Nephron (organoid): ENCODE results near the gene KATNB1.

ENCODE experiments used
- H3K27ac Mint-ChIP-seq, 3 experiments: 2 replicates each; pipeline ENCODE4 v1.8.0; 2020; ENCODE audit warnings: mixed read lengths in 3 of 3, mild to moderate bottlenecking in 2 of 3, moderate library complexity in 1 of 3
- H3K27me3 Mint-ChIP-seq: 2 replicates; pipeline ENCODE4 v1.8.0; 2021; ENCODE audit warnings: low read depth, mild to moderate bottlenecking, moderate library complexity, mixed read lengths
- H3K36me3 Mint-ChIP-seq: 2 replicates; pipeline ENCODE4 v1.8.0; 2020; ENCODE audit warnings: low read depth, mixed read lengths
- H3K4me1 Mint-ChIP-seq: 2 replicates; pipeline ENCODE4 v1.8.0; 2020; ENCODE audit warnings: mixed read lengths
- H3K4me3 Mint-ChIP-seq, 3 experiments: 2 replicates each; pipeline ENCODE4 v1.8.0; 2020; ENCODE audit warnings: mild to moderate bottlenecking in 3 of 3, mixed read lengths in 3 of 3, moderate library complexity in 2 of 3
- H3K9me3 Mint-ChIP-seq: 2 replicates; pipeline ENCODE4 v1.8.0; 2020; ENCODE audit warnings: mixed read lengths
- CTCF ChIP-seq, 3 experiments: fragments of 200-600 bp; sonication (generic); IDR thresholded peaks; one replicate each; pipeline ENCODE4 v1.5.0; 2021; ENCODE audit warnings: antibody characterized with exemption in 3 of 3; ENCODE audit not compliant: unreplicated experiment in 3 of 3

The KATNB1 gene

DNA sequence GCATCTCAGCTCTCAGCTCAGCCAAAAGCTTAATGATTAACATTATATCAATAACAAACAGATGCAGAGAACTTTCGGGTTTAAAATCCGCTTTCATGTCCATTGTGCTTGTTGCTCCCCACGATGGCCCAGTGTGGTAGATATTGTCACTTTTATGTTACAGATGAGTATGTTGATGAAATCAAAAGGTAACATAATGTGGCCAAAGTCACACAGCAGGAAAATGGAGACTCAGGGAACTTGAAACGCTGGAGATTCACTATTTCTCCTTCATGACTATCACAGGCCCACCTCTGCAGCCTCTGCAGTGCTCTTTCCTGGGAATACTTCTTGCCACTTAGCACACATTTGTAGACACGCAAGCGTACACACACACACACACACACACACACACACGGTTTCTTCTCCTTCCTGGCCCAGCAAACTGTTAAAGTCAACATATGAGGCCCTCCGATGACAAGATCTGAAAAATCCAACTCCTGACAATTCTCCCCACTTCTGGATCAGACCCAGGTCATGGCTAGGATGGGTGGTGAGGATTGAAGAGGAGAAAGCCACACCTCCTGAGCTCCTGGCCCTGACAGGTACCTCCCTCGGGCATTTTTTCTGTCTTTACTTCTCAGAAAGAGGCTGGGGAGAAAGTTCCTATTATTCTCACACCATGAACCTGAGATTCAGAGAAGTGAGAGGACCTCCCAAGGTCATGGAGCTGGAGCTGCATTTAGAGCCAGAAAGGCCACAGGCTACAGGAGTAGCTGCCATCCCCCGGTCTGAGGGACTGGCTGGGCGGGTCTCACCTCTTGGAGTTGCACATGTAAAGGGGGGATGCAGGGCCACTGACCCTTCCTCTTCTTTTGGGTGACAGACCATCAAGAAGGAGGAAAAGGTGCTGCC lies 31.3 kb upstream of the KATNB1 start:
- peaks cover 9% of the 10 kb centered on the region for H3K27me3 Mint-ChIP-seq
- no peak for TF ChIP-seq CTCF (IDR thresholded peaks at IDR 0.05; ENCODE audit: unreplicated experiment in 3 of 3)
- H3K27ac Mint-ChIP-seq = peak overlapping the region in 1 of 3 experiments; percentile 84
- peaks cover 16% of the 10 kb centered on the region for H3K4me1 Mint-ChIP-seq
- no peak overlapping the region for H3K4me3 Mint-ChIP-seq
- H3K9me3 Mint-ChIP-seq = peaks cover 4% of the 10 kb centered on the region
- H3K36me3 Mint-ChIP-seq = no peaks in the 10 kb centered on the region

GRCh38 chr16:57704905-57705852 lies 30.4 kb upstream of the KATNB1 start:
- Mint-ChIP-seq H3K4me3 (no peak overlapping the region), H3K27ac (no peak overlapping the region), H3K9me3 (peaks cover 4% of the 10 kb centered on the region), H3K4me1 (peaks cover 16% of the 10 kb centered on the region), H3K36me3 (no peaks in the 10 kb centered on the region), H3K27me3 (peaks cover 9% of the 10 kb centered on the region)
- no peak for TF ChIP-seq CTCF (IDR thresholded peaks at IDR 0.05; ENCODE audit: unreplicated experiment in 3 of 3)

DNA sequence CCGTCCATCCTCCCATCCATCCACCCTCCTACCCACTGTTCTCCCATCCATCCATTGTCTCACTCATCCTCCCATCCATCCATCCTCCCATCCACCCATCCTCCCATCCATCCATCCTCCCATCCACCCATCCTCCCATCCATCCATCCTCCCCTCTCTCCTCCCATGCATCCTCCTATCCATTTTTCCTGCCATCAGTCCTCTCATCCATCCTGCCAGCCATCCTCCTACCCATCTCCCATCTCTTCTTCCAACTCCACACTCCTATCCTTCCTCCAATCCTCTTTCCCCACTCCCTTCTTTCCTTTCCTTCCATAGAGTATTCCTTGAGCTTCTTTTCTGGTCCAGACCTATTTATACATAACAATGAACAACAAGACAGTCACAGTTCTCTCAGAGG lies 28.9 kb upstream of the KATNB1 start:
- Mint-ChIP-seq H3K4me1 (peaks cover 6% of the 10 kb centered on the region), H3K4me3 (no peak overlapping the region), H3K27ac (no peak overlapping the region), H3K36me3 (no peaks in the 10 kb centered on the region), H3K9me3 (peaks cover 4% of the 10 kb centered on the region), H3K27me3 (peaks cover 13% of the 10 kb centered on the region)
- no peak for TF ChIP-seq CTCF (IDR thresholded peaks at IDR 0.05; ENCODE audit: unreplicated experiment in 3 of 3)

GRCh38 chr16:57707331-57707730 lies 28.2 kb upstream of the KATNB1 start:
- no peak for TF ChIP-seq CTCF (IDR thresholded peaks at IDR 0.05; ENCODE audit: unreplicated experiment in 3 of 3)
- H3K27ac Mint-ChIP-seq = no peak overlapping the region
- peaks cover 13% of the 10 kb centered on the region for H3K27me3 Mint-ChIP-seq
- H3K36me3 Mint-ChIP-seq = no peaks in the 10 kb centered on the region
- no peak overlapping the region for H3K4me3 Mint-ChIP-seq
- H3K9me3 Mint-ChIP-seq = peaks cover 4% of the 10 kb centered on the region
- H3K4me1 Mint-ChIP-seq = peaks cover under 1% of the 10 kb centered on the region

DNA sequence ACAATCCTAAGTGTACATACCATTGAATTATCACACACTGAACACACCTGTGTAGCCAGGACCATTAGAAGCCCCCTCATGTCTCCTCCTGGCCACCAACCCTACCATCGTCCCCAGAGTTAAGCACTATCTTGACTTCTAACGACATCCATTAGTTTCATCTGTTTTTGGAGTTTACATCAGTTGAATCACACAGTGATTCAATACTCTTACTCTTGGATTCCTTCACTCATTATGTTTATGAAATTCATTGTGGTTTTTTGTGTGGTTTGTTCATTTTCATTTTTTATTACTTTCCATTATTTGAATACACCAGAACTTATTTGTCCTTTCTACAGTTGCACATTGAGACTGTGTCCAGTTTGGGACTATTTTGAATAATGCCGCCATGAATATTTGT lies 27.4 kb upstream of the KATNB1 start:
- H3K4me3 Mint-ChIP-seq = no peak overlapping the region
- no peak for TF ChIP-seq CTCF (IDR thresholded peaks at IDR 0.05; ENCODE audit: unreplicated experiment in 3 of 3)
- peaks cover 13% of the 10 kb centered on the region for H3K27me3 Mint-ChIP-seq
- no peaks in the 10 kb centered on the region for H3K36me3 Mint-ChIP-seq
- H3K27ac Mint-ChIP-seq = no peak overlapping the region
- no peaks in the 10 kb centered on the region for H3K4me1 Mint-ChIP-seq
- H3K9me3 Mint-ChIP-seq = peaks cover 4% of the 10 kb centered on the region
